G401 (cell line): ENCODE data around the gene HBG2. TPM values are rescaled to one million over a fixed set of nuclear protein-coding genes. Genes with fewer than 3 reads are reported as not detected.
"Not testable (repeated sequence)": the region's sequence is repeated elsewhere in the genome, so short reads cannot be mapped to it uniquely, and the experiment has no call there.

Source experiments
- DNase-seq: peaks from one replicate; pipeline ENCODE4 v3.0.0-alpha.2; 2015; ENCODE audit warnings: low spot score
- in situ Hi-C: cut with HindIII; loops from 2 replicates; pipeline ENCODE4 v1.10.0; 2016; ENCODE audit warnings: low sequenced_read_pairs, mixed read lengths
- total RNA-seq: library from RNA; depleted of rRNA; stranded (reverse); fragments of >200 nt; shearing (Covaris generic); gene quantifications from 2 replicates; pipeline ENCODE4 v1.2.3, GENCODE V29; 2014

Gene HBG2
- total RNA-seq, 1 experiment from 2014 or later: not detected

DNA sequence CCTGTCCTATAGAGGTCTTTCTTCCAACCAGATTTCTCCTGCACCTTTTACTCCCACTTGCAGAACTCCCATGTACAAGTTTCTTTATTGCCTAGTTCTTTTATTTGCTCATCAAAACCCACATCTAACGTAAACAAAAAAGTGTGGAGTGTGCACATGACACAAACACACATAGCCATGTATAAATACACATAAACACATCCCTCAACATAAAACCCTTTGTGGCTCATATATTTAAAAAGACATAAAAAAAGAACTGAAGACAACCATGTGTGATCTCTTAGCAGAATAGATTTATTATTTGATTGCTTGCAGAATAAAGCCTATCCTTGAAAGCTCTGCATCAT lies 1.7 kb downstream of the HBG2 start:
- DNase-seq: no peak
- in situ Hi-C loops: no loop called here

DNA sequence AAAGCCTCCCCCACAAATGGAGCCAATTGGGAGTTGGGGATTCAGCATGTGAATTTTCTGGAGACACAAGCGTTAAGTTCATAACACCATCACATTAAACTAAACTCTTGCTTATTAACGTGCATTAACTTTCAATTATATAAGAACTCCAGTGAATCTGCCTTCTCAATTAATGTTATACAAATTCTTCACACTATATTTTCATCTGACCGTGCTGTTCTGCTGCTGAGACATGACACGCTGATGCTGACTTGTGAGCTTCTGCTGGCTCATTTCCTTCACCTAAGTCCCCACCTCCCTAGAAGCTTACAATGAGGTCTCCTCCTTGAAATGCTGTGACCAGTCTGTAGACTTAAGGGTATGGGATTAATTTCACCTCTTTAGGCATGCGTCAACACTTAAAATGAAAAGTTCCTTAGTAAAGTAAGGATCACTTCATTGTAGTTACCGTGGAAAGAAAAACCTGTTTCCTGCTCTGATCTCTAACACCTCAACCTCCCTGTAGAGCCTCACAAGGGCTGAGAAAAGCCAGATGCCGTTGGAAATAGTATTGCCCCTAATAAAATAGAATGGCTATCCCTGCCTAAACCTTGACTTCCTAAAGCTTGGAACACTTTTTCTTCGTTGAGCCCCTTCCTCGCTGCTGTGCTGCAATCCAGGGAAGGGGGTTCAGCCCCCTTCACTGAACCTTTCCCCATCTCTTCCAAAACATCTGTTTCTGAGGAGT lies 2.2 kb downstream of the HBG2 start:
- in situ Hi-C loops: no loop called here
- no peak for DNase-seq

DNA sequence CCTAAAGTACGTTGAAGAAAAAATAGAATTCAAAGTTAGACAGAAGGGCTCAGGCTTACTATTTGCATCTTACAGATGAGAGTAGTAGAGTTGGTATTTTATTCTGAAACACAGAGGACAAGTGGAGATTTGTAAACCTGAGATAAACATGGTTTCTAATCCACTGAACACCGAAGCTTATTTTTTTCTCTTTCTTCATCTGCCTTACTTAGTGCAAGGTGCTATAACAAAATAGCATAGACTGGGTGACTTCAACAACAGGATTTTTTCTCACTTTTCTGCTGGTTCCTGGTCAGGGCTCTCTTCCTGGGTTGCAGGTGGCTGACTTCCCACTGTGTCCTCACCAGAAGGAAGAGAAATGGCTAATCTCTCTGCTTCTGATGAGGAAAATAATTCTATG lies 2.8 kb downstream of the HBG2 start:
- in situ Hi-C loops: no loop called here
- no peak for DNase-seq

DNA sequence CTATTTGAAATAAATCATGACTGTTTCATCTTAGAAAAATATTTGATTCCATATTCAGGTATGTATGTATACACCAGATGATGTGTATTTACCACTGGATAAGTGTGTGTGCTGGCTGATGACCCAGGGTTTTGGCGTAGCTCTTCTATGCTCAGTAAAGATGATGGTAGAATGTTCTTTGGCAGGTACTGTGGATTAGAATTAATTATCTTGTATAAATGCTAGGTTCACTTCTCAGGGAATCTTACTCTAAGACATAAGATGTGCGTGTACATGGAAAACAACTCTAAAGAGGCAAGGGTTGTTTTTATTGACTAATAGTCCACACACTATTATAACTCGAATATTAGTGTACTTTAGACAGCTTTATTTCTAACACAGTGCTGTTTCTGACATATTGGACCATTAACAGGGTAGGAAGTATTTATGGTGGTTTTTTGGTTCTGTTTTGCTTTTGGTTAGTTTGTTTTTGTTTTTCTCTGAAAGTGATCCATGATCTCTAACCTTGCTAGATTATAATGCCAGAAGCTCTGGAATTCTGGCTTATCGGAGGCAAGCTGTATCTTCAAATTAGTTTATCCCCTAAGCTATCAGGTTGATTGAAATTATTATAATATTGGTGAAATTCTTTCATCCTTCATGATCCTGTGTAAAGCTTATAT lies 3.9 kb downstream of the HBG2 start:
- in situ Hi-C loops: no loop called here
- DNase-seq: no peak

DNA sequence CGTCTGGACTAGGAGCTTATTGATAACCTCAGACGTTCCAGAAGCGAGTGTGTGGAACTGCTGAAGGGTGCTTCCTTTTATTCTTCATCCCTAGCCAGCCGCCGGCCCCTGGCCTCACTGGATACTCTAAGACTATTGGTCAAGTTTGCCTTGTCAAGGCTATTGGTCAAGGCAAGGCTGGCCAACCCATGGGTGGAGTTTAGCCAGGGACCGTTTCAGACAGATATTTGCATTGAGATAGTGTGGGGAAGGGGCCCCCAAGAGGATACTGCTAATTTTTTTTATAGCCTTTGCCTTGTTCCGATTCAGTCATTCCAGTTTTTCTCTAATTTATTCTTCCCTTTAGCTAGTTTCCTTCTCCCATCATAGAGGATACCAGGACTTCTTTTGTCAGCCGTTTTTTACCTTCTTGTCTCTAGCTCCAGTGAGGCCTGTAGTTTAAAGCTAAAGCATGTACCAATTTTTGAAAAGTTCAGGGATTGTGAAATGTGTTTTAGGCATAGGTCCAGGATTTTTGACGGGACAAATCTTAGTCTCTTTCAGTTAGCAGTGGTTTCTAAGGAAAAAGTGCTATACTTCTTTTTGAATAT lies 4.7 kb downstream of the HBG2 start, which contains the start of gene HBG1:
TSS of gene HBG1 (minus strand) at position 51 of the 590 bp plus-strand sequence. CDS start 53 bp downstream, outside the sequence.
- in situ Hi-C loops, DNase-seq: not testable (repeated sequence)

DNA sequence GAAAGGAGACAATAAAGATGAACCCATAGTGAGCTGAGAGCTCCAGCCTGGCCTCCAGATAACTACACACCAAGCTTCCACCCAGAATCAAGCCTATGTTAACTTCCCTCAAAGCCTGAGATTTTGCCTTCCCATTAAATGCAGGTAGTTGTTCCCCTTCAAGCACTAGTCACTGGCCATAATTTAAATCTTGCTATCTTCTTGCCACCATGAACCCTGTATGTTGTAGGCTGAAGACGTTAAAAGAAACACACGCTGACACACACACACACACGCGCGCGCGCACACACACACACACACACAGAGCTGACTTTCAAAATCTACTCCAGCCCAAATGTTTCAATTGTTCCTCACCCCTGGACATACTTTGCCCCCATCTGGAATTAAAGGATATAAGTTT lies 6.1 kb downstream of the HBG2 start:
- DNase-seq, in situ Hi-C loops: not testable (repeated sequence)

DNA sequence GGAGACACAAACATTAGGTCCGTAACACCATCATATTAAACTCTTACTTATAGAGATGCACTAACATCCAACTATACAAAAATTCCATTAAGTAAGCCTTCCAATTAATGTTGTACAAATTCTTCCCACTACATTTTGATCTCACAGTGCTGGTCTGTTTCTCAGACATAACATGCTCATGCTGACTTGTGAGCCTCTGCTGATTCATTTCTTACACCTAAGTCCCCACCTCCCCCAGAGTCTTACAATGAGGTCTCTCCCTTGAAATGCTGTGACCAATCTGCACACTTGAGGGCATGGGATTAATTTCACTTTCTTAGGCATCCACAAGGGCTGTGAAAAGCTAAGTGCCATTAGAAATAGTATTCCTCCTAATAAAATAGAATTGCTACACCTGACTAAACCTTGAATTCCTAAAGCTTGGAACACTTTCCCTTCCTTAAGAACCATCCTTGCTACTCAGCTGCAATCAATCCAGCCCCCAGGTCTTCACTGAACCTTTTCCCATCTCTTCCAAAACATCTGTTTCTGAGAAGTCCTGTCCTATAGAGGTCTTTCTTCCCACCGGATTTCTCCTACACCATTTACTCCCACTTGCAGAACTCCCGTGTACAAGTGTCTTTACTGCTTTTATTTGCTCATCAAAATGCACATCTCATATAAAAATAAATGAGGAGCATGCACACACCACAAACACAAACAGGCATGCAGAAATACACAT lies 6.9 kb downstream of the HBG2 start:
- in situ Hi-C loops: no loop called here
- DNase-seq: no peak

DNA sequence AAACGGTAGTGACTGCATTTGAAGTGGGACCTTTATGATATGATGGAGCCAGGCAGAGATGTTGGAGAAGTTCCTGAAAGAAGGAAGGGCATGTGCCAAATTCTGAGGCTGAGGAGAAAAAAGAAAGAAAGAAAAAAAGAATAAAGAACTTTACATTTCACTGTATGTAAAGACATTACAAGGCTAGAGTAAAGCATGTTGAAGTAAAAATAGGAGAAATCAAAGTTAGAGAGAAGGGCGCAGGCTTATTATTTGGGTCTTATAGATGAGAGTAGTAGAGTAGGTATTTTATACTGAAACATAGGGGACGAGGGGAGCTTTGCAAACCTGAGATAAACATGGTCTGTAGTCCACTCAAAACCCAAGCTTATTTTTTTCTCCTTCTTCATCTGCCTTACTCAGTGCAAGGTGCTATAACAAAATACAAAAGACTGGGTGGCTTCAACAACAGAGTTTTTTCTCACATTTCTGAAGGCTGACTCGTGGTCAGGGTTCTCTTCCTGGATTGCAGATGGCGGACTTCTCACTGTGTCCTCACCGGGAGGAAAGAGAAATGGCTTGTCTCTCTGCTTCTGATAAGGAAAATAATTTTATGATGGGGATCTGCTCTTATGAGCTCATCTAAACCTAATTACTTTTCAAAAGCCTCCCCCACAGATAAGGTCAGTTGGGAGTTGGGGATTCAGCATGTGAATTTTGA lies 7.7 kb downstream of the HBG2 start:
- no peak for DNase-seq
- in situ Hi-C loops: no loop called here

DNA sequence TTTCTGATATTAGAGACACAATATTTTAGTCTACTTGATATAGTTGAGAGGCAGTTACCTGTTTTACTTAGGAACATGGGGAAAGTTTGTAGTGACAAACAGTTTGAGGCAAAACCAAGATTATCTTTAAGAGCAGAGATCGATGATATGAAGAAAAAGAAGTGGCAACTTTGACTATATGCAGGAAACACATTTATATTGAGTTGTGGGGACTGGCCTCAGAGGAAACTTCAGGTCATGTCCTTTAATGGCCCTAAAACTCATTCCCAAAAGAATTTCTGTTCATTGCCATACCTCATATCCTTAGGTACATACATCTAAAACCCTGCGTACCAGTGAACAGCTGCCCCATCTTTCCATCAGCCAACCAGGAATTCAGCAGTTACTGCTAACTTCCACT lies 9.4 kb downstream of the HBG2 start:
- no peak for DNase-seq
- in situ Hi-C loops: no loop called here

DNA sequence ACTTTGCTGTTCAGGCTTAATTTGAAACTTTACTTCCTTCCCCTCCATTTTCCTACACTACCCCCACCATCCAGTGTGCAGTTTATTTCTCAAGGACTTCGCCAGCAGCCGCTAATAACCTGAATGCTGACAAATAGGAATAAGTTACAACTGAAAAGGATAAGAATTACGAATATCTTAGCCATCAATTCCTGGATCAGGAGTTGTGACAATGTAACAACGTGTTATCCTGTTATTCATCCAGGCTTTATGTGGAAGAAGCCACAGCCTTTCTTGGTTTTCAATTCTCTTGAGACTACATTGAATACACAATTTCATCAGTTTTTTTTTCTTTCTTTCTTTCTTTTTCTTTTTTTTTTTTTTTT lies 10.8 kb downstream of the HBG2 start:
- in situ Hi-C loops: no loop called here
- DNase-seq: no peak

DNA sequence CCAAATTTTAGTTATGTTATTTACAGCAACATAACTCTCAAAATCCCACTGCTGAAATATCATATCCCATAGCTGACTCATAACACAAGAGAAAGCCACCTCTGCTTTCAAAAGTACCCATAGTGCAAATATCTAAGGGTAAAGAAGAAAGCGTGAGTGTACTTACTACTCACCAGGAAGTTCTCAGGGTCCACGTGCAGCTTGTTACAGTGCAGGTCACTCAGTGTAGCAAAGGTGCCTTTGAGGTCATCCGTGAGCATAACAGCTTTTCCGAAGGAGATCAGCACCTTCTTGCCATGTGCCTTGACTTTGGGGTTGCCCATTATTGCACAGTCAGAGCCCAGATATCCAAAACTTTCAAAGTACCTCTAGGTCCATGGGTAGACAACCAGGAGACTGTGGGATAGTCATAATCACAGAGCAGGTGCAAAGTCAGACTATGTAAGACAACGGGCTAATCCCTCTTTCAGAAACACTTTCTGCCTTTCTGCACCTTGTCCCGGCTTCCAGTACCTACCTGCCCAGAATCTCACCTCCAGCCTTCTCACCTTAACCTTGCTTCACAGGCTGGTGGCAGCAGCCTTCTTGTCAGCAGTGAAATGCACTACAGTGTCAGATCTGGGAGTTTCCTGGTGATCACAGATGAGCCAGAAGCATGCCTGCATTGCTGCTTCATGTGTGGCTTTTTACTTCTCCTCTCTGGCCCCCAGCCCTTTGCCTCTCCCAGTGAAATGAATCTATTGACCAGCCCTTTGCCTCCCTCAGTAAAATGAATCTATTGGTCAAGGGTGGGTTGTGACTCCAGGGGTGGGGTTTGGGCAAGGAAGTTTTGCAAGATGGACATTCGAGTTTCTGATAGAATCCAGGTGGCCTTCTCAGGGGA lies 11.4 kb downstream of the HBG2 start:
- DNase-seq: no peak
- in situ Hi-C loops: no loop called here

DNA sequence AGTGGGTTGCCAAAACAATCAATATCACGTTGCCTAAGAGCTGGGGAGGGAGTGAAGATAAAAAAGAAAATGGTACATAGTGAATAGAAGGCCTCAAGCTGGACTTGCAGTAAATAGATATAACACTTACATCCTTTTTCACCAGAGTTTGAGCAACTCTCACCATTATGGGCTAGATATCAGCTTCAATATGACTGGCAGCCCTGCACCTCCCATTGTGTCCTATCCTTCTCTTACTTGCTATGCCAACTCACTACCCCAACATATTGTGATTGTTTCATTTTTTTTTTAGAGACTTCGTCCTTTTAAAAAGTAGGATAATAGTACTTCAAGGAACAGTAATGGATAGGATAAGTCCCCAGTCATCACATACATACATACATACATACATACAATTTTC lies 12.4 kb downstream of the HBG2 start:
- DNase-seq: no peak
- in situ Hi-C loops: no loop called here

DNA sequence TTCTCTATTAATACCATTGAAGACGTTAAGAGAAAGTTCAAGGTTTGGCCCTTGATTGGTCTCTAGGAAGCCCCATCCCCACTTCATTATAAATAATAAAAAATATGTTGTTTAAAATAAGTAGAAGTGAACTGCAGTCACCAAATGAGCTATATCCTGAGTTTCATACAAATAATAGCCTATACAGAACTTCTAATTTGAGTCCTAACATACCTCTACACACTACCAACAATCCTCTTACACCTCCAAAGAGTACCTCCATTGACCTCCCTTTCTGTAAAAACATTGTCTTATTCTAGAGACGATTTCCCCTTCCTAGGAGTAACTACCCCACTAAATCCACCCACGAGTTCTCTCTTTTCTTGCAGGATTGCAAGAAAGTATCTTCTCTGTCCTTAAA lies 13.1 kb downstream of the HBG2 start:
- DNase-seq: no peak
- in situ Hi-C loops: no loop called here

DNA sequence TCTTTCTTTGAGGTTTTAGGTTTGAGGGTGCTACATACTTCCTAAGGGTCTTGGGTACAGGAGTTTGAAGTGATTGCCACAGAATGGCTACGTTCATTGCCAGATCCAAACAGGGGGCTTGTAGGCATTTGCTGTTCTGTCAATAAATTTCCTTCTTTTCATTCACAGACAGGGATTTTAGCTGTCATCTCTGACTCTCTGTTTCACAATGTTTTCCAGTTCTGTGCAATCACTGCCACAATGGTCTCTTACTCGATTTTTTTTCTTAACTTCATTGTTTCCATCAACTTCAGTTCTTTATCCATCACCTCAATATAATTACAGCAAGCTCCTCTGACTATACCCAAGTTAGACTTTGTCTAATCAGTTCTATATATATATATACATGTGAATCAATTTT lies 14.1 kb downstream of the HBG2 start:
- in situ Hi-C loops: no loop called here

DNA sequence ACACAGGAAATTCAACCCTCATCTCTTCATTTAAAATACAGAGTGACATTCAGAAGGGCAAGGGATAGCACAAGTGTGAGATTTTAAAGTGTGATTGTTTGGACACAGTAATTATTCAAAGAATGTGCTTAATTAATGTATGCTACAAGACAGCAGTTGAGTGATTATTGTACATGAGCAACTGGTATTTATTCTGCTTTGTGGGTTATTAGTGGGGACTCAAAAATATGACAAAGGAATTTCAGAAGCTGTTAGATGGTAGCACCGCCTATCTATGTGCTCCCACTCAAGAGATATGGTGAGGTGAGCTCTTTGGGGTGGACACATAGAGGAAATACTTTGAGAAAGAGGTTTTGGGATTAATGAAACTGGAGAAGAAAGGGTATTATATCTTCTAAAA lies 14.5 kb downstream of the HBG2 start:
- in situ Hi-C loops: no loop called here
- DNase-seq: no peak

More for the DNA sequence above, 14.1 kb downstream of the HBG2 start:
- no peak for DNase-seq

DNA sequence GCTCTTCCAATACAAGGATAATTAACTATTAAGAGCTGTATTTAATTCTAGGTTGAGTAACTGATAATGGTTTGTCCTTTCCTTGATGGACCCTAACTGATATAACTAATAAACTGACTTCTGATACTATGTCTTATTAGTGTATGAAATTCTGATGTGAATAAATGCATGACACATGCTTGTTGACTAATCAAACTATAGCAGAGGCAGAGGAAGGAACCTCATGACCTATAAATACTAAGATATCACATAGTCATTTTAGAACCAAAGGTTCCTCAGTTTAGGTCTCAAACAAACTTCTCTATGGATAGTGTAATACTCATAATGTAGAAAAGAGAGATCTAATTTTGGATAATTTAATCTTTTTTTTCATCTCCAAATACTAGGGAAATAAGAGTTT lies 15.5 kb downstream of the HBG2 start:
- in situ Hi-C loops: no loop called here
- DNase-seq: no peak

DNA sequence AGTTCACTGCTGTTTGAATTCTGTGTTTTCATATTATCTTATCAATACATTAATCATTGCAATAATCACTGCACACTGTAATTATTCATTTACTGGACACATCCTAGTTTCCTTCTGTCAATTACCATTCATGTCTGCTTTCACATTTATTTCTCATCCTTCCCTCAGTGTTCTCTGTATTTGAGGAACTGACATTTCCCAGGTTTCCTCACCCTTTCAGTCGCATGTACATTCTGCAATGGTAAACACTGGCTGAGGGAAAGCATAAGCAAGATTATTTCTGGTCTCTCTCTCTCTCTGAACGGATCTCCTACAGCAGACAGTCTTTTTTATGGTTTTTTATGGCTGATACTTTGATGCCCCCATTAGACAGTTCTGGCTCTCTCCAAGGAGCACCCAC lies 16.1 kb downstream of the HBG2 start:
- in situ Hi-C loops: no loop called here
- no peak for DNase-seq

DNA sequence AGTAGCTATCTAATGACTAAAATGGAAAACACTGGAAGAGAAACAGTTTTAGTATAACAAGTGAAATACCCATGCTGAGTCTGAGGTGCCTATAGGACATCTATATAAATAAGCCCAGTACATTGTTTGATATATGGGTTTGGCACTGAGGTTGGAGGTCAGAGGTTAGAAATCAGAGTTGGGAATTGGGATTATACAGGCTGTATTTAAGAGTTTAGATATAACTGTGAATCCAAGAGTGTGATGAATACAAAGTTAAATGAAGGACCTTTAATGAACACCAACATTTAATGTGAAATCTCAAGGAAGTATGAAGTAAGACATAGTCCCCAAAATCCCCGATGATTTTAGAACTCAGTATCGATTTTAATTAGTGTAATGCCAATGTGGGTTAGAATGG lies 17.2 kb downstream of the HBG2 start:
- no peak for DNase-seq
- in situ Hi-C loops: no loop called here
